Measurements from ENCODE around the gene GFER.

GFER gene

DNA sequence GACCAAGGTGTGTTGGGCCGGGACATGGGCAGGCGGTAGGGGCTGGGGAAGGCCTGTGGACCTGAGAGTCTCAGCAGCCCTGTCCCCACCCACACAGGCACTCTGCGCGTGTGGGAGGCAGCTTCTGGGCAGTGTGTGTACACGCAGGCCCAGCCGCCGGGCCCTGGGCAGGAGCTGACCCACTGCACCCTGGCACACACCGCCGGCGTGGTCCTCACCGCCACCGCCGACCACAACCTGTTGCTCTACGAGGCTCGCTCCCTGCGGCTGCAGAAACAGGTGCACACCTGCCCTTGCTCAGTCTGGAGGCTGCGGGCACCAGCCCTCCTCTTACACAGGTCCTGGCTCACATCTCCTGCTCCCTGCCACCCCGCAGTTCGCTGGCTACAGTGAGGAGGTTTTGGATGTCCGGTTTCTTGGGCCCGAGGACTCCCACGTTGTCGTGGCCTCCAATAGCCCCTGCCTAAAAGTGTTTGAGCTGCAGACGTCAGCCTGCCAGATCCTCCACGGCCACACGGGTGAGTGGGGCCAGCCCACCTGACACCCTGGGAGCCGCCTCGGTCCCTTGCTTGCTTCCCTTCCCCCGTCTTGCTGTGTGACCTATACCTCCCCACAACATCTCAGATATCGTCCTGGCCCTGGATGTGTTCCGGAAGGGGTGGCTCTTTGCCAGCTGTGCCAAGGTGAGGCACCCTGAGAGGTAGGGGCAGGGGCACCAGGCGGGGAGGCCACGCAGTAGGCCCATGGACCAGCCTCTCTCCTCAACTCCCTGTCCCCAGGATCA, 8.4 kb upstream of the GFER start:
- no peak for DNase-seq

DNA sequence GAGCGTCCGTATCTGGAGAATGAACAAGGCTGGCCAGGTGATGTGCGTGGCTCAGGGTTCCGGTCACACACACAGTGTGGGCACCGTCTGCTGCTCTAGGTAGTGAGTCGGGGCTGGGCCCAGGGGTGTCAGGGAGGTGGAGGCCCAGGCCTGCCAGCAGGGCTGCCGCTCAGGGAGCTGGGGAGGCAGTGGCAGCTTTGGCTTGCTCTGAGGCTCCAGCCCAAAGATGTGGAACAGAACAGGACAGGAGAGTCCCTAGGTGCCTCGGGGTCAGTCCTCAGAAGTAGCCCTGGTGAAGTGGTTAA, 7.8 kb upstream of the GFER start:
- DNase-seq = no peak

DNA sequence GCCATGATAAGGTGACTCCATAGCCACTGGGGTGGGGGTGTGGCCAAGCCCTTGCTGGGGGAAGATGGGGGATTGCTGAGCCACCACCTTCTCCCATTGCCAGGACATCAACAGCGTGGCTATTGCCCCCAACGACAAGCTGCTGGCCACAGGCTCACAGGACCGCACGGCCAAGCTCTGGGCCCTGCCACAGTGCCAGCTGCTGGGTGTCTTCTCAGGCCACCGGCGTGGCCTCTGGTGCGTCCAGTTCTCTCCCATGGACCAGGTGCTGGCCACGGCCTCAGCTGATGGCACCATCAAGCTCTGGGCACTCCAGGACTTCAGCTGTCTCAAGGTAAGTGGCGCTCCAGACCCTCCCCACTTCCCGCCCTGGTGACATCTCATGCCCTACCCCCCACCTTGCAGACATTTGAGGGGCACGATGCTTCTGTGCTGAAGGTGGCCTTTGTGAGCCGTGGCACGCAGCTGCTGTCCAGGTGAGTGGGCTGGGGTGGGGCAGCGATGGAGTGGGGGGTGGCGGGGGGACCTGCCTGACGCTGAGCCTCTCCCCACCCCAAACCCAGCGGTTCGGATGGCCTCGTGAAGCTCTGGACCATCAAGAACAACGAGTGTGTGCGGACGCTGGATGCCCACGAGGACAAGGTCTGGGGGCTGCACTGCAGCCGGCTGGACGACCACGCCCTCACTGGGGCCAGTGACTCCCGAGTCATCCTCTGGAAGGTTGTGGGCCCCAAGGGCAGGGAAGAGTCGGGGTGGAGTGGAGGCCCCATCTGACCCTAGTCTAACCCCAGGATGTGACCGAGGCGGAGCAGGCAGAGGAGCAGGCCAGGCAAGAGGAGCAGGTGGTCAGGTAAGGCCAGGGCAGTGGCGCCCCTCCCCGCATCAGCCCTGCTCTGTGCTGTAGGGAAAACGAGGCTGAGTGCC, 6.8 kb upstream of the GFER start:
- no peak for DNase-seq

DNA sequence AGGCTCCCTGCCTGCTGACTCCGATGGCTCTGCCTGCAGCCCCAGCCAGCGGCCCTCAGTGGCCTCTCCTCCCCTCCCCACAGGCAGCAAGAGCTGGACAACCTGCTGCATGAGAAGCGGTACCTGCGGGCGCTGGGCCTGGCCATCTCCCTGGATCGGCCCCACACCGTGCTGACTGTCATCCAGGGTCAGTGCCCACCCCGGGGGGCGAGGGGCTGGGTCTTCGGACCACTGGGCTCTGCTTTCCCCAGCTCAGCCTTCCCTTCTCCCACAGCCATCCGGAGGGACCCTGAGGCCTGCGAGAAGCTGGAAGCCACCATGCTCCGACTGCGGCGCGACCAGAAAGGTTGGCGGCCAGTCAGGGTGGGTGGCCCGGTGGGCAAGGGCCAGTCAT, 6.1 kb upstream of the GFER start:
- no peak for DNase-seq

DNA sequence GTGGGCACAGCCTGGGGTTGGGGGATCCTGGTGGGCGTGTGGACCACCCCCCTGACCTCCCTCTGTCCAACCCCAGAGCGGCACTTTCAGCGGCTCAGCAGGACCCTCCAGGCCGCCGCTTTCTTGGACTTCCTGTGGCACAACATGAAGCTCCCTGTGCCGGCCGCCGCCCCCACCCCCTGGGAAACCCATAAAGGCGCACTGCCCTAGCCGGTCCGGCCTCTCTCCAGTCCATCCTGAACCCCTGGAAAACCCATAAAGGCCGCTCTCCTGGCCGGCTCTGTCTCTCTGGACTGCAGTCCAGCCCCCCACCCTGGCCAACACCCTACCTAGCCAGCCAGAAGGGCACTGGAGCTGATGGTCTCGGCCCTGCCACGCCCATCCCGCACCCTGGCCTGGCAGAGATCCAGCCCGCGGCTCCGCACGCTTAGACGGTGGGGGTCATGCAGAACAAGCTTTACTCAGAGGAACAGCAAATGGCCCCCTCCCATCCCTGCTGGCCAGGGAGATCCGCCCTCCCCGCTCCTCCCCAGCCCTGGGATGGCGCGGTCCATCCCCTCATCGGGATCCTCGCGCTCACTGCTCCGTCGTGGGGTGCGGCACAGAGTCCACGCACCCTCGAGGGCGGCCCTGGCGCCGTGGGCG, 5.4 kb upstream of the GFER start:
- DNase-seq = no peak

DNA sequence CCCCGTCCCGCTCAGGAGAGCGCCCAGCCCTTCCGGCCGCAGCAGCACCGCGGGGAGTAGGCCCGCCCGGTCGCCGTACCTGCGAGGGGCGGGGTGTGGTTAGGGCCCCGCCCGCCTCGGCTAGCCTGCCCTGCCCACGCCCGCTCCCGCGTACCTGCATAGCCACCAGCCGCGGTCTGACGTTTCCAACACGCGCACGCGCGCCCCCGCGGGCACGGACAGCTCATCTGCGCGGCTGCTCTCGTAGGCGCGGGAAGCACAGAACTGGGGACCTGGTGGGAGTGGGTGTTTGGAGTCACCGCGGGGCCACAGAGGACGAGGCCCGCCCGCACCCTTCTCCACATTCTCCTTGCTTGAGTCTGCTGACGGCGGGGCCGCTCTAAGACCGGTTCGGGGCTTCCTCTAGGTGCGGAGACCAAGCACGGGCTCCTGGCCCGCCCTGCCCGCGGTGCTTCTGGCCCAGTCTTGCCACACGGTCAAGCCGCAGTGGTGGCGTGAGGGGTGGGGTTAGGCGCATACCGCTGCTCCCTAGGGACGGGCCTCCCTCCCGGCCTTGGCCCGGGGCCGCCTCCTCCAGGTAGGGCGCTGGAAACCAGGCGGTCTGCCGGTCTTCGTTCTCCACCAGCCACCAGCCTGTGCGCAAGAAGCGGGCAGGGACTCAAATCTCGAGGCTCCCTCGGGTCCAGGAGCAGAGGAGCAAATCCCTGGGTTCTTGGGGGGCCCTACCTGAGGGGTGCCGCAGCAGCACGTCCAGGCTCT, 4.5 kb upstream of the GFER start:
- DNase-seq = no peak

DNA sequence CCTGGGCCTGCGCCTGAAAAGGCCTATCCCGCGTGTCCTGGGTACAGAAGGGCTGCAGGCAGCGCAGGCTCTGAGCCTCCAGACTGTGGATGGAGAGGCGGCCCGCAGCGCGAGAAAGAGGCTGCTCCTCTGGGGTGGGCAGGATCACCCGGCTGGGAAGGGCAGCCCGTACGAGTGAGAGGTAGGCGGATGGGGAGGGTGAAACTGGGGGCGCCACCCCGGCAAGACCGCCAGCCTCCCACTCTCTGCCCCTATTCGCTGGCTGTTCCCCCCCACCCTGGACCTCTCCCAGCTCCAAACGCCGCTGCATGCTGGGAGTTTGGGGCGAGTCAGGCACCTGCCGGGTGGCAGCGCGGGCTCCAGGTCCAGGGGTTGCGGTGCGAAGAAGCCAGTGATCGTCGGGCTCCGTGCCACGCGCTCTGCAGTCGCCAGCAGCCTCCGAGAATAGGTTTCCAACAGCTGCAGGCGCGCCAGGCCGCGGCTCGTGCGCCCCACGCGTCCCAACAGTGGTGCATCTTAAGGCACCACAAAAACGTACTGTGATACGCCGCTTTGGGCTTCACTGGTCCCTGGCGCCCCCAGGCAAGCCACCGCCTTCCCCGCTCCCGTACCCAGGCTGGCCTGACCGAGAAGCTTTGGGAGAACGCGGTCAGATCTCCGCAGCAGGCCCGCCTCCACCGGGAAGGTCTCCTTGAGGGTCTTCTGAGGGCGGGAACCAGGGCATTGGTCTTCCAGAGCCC, 3.8 kb upstream of the GFER start:
- DNase-seq = no peak

DNA sequence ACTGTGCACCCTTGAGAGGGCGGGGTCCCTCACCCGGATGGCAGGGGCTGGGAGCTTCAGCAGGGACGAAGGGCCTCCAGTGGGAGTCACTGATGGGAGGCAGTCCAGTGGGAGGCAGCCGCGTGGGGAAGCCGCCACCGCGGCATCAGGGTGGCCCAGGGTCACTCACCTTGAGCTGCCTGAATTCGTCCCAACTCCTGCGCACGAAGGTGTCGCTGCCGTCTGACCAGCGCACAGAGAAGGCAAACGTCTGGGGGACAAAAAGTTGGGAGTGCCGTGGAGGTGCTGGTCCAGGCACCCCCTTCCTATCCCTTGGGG, 3.3 kb upstream of the GFER start:
- DNase-seq = no peak

DNA sequence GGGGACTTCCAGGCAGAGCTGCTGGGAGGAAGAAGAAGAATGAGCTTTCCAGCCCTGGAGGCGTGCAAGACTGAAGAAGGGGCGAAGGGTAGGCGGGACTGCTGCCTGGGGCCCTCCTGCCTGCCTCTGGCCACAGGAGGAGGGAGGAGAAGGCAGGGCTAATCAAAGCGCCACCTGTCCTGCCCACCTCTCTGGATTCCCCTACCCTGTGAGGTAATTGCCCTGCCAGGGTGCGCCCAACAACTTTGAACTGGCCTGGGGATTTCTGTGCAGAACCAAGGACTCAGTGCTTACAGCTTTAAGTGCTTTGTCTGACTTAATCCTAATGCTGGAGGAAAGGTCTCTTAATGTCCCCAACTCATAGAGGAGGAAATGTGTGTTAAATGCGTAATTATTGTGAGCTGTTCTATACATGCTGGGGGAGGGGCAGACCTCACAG, 2.6 kb upstream of the GFER start, which contains the start of gene NOXO1:
TSS of gene NOXO1 (minus strand) at position 72 of the 439 bp plus-strand sequence. CDS start 290 bp downstream, outside the sequence.
- DNase-seq = no peak

DNA sequence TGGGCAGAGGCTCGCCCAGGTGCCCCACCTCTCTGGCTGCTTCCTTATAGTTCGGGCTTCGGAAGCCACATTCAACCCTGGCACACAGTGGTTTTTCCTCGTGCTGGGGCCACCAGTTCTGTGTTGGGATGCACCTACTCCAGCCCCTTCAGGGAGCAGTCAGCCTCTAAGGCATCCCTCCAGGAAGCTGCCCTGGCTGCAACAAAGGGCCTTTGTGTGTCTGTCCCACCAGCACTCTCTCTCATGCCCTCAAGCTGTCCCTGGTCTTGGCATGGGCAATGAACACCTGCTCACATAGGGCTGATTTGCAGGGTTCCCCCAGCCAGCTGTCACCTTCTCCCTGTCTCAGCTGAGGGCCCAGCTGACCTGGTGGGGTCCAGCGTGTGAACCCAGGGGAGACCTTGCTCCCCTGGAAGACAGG, 2.0 kb upstream of the GFER start:
- DNase-seq = no peak

DNA sequence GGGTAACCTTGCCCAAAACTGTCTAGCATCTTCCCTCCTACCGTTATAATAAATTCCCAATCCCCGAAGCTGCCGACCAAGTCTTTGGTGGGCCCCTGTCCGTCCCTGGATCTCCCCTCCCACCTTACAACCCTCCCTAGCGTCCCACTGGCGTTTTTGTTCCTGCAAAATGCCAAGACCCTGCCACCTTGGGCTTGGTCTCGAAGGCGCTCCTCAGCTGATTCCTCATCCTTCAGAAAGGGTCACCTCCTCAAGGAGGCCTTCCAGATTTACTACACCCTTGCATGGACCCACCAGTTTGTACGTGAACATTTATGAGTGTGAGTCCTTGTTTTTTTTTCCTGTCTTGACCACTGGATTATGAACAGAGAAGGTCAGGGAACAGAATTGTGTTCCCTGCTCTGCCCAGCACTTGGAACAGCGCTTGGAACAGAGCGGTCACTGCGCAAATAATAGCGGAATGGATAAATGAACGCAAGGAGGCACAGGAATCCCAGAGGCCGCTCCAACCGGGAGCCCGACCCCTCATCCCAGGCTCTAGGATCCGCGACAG, 926 bp upstream of the GFER start:
- no peak for DNase-seq

DNA sequence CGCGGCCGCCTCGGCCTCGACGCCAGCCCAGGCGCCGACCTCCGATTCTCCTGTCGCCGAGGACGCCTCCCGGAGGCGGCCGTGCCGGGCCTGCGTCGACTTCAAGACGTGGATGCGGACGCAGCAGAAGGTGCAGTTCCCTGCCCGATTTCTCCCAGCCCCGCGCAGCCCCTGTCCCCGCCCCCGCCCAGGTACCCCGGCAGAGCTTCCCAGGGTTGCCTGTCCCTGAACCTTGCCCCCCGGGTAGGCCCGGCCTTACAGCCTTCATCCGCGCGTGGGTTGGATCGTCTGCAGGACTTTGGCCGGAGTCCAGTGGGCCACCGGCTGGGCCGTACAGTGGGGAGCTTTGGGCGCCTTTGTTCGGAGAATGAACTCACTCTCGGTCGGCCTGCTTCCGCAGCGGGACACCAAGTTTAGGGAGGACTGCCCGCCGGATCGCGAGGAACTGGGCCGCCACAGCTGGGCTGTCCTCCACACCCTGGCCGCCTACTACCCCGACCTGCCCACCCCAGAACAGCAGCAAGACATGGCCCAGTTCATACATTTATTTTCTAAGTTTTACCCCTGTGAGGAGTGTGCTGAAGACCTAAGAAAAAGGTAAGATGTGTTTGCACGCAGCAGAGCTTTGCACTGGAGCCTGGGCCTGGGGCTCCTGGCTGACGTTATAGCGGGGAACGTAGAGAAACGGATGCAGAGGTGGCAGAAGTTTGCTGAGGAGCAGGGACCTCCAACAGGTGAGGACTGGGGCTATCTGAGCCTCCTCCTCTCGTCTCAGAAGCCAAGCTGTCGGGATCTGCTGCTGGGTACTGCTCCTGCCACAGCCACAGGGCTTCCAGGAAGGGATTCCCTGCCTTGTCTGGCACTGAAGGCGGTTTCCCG, 593 bp downstream of the GFER start:
- DNase-seq = no peak

DNA sequence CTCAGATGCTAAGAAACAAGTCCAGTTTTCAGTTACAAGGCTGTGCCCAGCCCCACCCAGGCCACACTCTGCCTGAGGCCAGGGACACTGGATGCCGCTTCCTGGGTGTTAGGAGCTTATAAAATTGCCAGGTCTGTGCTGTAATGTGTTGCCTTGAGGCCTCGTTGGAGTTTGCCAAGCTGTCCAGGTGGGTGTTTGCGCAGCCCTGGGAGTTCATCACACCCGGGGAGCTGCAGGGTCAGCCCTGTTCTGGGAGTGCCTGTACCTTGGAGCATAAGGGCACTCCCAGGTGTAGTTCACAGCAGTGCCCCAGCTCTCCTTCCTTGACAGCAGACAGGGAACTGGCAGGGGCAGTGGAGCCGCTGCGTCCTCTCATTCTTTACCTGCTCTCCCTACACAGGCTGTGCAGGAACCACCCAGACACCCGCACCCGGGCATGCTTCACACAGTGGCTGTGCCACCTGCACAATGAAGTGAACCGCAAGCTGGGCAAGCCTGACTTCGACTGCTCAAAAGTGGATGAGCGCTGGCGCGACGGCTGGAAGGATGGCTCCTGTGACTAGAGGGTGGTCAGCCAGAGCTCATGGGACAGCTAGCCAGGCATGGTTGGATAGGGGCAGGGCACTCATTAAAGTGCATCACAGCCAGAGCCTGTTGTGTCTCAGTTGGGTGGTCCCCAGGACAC, 1.6 kb downstream of the GFER start:
- no peak for DNase-seq

DNA sequence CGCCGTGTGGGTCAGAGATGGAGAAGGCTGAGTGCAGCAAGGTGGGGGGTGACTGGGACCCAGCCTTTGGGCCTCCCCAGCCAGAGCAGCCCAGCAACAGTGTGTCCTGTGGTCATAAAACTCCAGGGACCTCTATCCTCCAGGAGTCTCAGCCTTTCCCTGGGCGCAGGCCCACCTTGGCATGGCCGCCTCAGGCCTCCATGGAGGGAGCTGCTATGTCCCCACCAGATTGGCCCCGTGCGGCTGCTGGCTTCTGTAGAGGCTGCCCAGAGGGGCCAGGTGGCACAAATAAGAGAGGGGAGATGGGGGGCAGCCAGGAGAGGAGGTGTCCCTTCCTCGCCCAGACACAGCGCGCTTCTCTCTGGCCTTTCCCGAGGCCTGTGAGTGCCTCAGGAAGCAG, 3.2 kb downstream of the GFER start:
- no peak for DNase-seq

DNA sequence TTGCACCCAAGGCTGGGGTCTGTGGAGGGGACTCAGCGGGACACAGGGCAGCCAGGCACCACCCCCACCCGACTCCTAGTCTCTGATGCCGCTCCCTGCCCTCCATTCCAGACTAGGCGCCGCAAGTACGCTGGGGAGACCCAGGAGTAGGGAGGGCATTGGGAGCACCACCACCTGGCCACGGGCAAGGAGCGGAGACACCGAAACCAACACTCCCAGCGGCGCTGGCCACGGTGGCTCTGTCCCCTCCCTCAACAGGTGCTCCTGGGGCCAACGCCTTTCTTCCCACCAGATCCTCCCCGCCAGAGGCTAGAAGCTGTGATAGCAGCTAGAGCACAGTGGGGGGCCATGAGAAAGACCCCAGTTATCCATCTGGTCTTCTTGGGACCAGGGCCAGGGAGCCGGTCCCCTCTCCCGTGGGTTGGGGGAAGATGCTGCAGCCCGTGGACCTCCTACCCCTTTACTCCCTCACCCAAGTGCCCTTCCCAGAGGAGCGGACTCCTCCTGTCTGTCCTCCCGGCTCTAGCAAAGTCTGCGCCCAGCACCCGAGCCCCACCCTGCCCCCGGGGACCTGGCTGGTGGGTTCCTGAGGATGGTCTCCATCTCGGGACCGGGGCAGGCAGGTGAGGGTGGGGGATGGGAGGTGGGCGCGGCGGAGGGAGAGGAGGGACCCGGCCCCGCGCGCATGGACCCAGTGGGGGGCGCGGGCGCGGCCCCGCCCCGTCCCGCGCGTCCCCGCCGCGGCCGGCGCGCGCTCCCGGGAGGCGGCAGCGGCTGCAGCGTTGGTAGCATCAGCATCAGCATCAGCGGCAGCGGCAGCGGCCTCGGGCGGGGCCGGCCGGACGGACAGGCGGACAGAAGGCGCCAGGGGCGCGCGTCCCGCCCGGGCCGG, 5.5 kb downstream of the GFER start, which contains the start of gene SYNGR3:
TSS of gene SYNGR3 (plus strand) at position 762 of the 892 bp plus-strand sequence. CDS start 133 bp downstream, outside the sequence.
- DNase-seq = no peak

DNA sequence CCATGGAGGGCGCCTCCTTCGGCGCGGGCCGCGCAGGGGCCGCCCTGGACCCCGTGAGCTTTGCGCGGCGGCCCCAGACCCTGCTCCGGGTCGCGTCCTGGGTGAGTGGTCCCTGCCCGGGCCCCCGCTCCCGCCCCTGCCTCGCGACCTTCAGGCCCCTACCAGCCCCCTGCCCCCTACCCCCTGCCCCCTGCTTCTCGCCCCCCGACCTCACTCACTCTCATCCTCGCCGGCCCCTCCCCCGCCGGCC, 6.0 kb downstream of the GFER start:
- no peak for DNase-seq

DNA sequence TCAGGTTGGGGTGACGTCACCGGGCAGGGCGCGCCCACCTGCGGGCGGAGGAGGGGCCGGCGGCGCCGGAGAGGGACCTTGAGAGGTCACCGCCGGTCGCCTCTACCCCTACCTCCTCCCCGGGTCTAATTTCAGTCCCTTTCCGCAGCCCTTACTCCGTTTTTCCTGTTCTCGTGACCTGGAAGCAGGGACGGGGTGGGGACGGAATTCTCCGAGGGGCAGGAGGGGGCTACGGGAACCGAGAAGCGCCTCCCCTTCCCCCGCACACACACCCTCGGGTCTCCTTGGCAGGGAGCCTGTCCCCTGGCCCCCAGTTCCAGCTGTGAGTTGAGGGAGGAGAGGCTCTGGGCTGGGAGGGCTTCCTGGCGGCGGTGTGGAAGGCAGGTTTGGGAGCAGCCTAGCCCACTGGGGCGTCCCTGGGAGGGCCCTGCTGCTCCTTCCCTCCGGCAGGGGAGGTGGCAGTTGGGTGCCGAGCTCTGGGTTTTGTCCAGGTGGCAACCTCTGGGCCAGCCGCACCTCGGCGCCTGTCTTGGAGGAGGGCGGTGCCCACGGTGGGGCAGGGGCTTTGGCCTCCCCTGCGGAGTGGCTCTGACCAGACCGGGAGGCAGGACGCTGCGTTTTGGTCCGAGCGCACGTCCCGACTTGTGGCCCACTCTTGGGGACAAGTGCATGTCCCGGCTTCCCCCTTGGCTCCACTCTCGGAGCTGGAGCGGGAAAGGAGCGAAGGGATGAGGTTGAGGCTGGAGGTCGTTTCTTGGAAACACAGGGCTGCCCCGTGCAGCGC, 6.5 kb downstream of the GFER start:
- DNase-seq = peak; percentile 78

DNA sequence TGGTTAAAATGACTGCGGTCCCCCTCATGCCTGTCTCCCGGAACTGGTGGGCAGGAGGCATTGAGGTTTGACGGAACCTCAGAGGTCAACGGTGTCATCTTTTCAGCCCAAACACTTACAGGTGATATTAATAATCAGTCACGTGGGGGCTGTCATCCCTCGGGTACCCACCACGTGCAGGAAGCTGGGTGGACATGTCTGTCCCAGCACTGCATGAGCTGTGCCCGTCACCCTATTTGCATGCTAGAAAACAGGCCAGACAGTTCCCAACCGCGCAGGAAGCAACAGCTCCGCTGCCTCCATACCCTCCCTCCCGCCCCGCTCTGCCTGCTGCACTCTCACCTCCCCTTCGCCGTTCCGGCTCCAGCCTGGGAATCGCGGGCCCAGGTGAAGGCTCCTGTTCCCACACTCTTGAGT, 7.2 kb downstream of the GFER start:
- DNase-seq = peak; percentile 77

DNA sequence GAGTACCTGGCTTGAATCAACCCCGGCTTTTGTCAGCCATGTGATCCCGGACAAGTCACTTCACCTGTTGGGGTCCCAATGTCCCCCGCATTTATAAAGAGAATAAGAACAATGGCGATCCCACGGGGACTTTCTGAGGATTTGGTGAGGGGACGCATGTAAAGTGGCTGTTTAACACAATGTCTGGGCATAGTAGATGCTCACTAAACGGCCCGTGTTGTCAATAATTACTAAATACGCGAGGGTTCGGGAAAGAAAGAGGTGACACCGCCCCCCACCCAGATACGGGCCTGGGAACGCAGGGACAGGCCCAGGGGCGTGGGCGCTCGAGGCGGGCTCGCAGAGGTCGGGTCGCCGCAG, 7.6 kb downstream of the GFER start:
- no peak for DNase-seq
